Prostate gland (tissue), 2 donors: ENCODE results near the gene SRRM1. TPM values are rescaled to one million over a fixed set of nuclear protein-coding genes. Genes with fewer than 3 reads are reported as not detected.
A peak's percentile ranks its signal among the peaks of the same experiment; 100 is the strongest.
"Not testable (repeated sequence)": the region's sequence is repeated elsewhere in the genome, so short reads cannot be mapped to it uniquely, and the experiment has no call there.

Source experiments
- DNase-seq: peaks from one replicate; pipeline ENCODE4 v3.0.0-alpha.2; 2019; ENCODE audit warnings: low spot score
- H3K27ac ChIP-seq, 2 donors: fragments of 200-600 bp; sonication (generic); 2 replicates each; pipeline ENCODE4 v1.5.1; 2017 to 2019
- H3K27me3 ChIP-seq: fragments of 200-600 bp; sonication (generic); replicated peaks from 2 replicates; pipeline ENCODE4 v1.5.1; 2019; ENCODE audit not compliant: insufficient read depth
- H3K36me3 ChIP-seq, 2 donors: fragments of 200-600 bp; sonication (generic); 1 replicate in 1 of 2; 2 replicates in 1 of 2; pipeline versions ENCODE4 v1.5.1 to v1.8.1; 2017 to 2019
- H3K4me1 ChIP-seq: fragments of 200-600 bp; sonication (generic); replicated peaks from 2 replicates; pipeline ENCODE4 v1.5.1; 2019
- H3K4me3 ChIP-seq, 2 donors: fragments of 200-600 bp; sonication (generic); 2 replicates each; pipeline ENCODE4 v1.5.1; 2017 to 2019
- H3K9me3 ChIP-seq: fragments of 200-600 bp; sonication (generic); 2 replicates; pipeline ENCODE4 v1.5.1; 2017
- CTCF ChIP-seq, 4 experiments: fragments of 200-600 bp in 2 of 4; fragments of 450-650 bp in 2 of 4; sonication (generic) in 2 of 4; IDR thresholded peaks; 1 replicate in 3 of 4; 2 replicates in 1 of 4; pipeline ENCODE4 v1.5.1; 2016 to 2019; ENCODE audit warnings: antibody characterized with exemption in 4 of 4, mild to moderate bottlenecking in 2 of 4, moderate library complexity in 2 of 4
- POLR2A ChIP-seq: fragments of 450-650 bp; IDR thresholded peaks from one replicate; pipeline ENCODE4 v1.6.1; 2016; ENCODE audit warnings: antibody characterized with exemption, mild to moderate bottlenecking
- POLR2AphosphoS5 ChIP-seq: sonication (generic); formaldehyde crosslinking; IDR thresholded peaks from one replicate; pipeline ENCODE4 v1.6.1; 2017; ENCODE audit warnings: antibody characterized with exemption
- WGBS: methylation state at CpG from one replicate; pipeline ENCODE4 v1.1.5; 2018; 5-methylcytosine and 5-hydroxymethylcytosine counted together
- intact Hi-C: fragments of 100-400 bp; cut with DNase I; formaldehyde crosslinking; loops from one replicate; pipeline ENCODE4 v1.14.2; 2022
- total RNA-seq, 2 donors: library from RNA; depleted of rRNA; stranded (reverse); fragments of >200 nt; gene quantifications; one replicate each; pipeline ENCODE4 v1.1.0, GENCODE V29; 2016

SRRM1 gene
- total RNA-seq, 2 donors from 2014 or later: 119 to 147 TPM

- no peak for TF ChIP-seq POLR2A
- TF ChIP-seq CTCF (IDR thresholded peaks at IDR 0.05): no peak
- TF ChIP-seq POLR2AphosphoS5: no peak
- Histone ChIP-seq H3K36me3 (no peaks in the 10 kb centered on the region), H3K9me3 (no peaks in the 10 kb centered on the region), H3K27me3 (no peaks in the 10 kb centered on the region), H3K4me1 (no peaks in the 10 kb centered on the region), H3K4me3 (no peak overlapping the region), H3K27ac (no peak overlapping the region)
- intact Hi-C loops: loop anchor here (5.0 kb wide), 1 partner anchor 43 kb away; no protein-coding TSS in a partner anchor
- no peak for DNase-seq
- WGBS: 94% methylated on average over 7 of the region's 7 CpGs
These were observed 56.5 kb downstream of the SRRM1 start for GRCh38 chr1:24699628-24700027.

GRCh38 chr1:24702511-24703293 lies 59.6 kb downstream of the SRRM1 start:
- 50% methylated on average over 8 of the region's 8 CpGs for WGBS
- DNase-seq: no peak
- TF ChIP-seq POLR2AphosphoS5: no peak
- TF ChIP-seq POLR2A: no peak
- TF ChIP-seq CTCF (IDR thresholded peaks at IDR 0.05): no peak
- intact Hi-C loops: no loop called here
- Histone ChIP-seq H3K4me3 (no peak overlapping the region), H3K27ac (no peak overlapping the region), H3K36me3 (no peaks in the 10 kb centered on the region), H3K27me3 (no peaks in the 10 kb centered on the region), H3K4me1 (no peaks in the 10 kb centered on the region), H3K9me3 (no peaks in the 10 kb centered on the region)

GRCh38 chr1:24704411-24705259 lies 61.5 kb downstream of the SRRM1 start:
- Histone ChIP-seq H3K27me3 (no peaks in the 10 kb centered on the region), H3K27ac (peak overlapping the region; percentile 72 to 78), H3K9me3 (no peaks in the 10 kb centered on the region), H3K4me1 (no peaks in the 10 kb centered on the region), H3K36me3 (no peaks in the 10 kb centered on the region), H3K4me3 (peak overlapping the region in 1 of 2 donors; percentile 28)
- no peak for DNase-seq
- TF ChIP-seq POLR2A (no peak), POLR2AphosphoS5 (no peak), CTCF (IDR thresholded peaks at IDR 0.05) (no peak)
- intact Hi-C loops: no loop called here
- WGBS: 58% methylated on average over 16 of the region's 16 CpGs

DNA sequence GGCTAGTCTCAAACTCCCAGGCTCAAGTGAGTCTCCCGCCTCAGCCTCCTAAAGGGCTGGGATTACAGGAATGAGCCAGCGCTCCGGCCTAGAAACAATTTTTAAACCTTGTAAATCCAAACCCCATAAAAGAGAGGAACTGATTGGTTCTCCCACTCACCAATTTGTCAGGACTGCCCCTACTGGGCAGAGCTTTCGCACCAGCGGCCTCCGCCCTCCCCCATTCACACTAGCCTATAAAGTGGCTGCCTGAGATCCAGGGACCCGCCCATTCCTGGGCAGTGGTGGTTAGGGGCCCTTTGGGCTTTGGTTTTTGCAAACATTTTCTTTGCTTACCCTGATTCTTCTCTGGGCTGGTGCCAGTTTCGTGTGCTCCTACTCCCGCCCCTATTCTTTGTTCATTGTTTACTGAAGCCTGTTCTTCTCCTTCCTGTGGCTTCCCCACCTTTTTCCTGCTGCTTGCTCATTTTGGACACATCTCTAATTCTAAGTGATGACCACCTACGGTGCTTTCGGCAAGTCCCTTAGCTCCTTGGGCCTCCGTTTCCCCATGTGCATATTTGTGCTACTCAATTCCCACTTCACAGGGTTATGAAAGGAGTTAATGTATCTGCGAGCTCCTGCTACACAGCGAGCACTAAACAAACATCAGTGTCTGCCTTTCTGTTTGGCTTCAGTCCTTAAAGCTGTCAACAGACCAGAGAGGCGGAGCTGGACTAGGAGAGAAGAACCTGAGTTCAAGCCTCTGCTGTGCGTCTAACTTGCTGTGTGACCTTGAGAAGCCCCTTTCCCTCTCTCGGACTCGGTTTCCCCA lies 62.4 kb downstream of the SRRM1 start:
- TF ChIP-seq POLR2A (no peak), POLR2AphosphoS5 (peak; percentile 89), CTCF (IDR thresholded peaks at IDR 0.05) (peak in 2 of 4 experiments; percentile 21 to 35)
- Histone ChIP-seq H3K4me1 (no peaks in the 10 kb centered on the region), H3K4me3 (peak overlapping the region; percentile 5 to 28), H3K27ac (peak overlapping the region; percentile 72 to 78), H3K27me3 (no peaks in the 10 kb centered on the region), H3K9me3 (no peaks in the 10 kb centered on the region), H3K36me3 (no peaks in the 10 kb centered on the region)
- 11% methylated on average over 18 of the region's 18 CpGs for WGBS
- intact Hi-C loops: no loop called here
- DNase-seq: peak; percentile 87

DNA sequence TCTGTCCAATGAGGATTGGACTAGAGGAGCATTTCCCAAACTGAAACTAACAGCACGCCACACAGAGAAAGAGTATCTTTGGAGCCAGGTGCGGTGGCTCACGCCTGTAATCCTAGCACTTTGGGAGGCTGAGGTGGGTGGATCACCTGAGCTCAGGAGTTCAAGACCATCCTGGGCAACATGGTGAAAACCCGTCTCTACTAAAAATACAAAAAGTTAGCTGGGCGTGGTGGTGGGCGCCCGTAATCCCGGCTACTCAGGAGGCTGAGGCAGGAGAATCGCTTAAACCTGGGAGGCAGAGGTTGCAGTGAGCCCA lies 62.9 kb downstream of the SRRM1 start:
- intact Hi-C loops, H3K36me3 ChIP-seq, H3K9me3 ChIP-seq, H3K4me1 ChIP-seq, DNase-seq, H3K27me3 ChIP-seq: not testable (repeated sequence)
- Histone ChIP-seq H3K4me3 (peak overlapping the region in 1 of 2 donors; percentile 28), H3K27ac (peak overlapping the region; percentile 72 to 78)
- 91% methylated on average over 9 of the region's 9 CpGs for WGBS
